HEK293 (cell line): ENCODE results near the gene NATD1.
A peak's percentile ranks its signal among the peaks of the same experiment; 100 is the strongest.

ENCODE experiments used
- REPIN1 ChIP-seq: fragments of 450-650 bp; formaldehyde crosslinking; IDR thresholded peaks from 2 replicates; pipeline ENCODE4 v1.5.1; 2017; ENCODE audit warnings: missing biosample characterization, missing genetic modification characterization, low read depth
- SP2 ChIP-seq: fragments of 450-650 bp; formaldehyde crosslinking; IDR thresholded peaks from 2 replicates; pipeline ENCODE4 v1.5.1; 2016; ENCODE audit warnings: missing biosample characterization, missing genetic modification characterization
- TCF7L2 ChIP-seq: IDR thresholded peaks from 2 replicates; pipeline ENCODE4 v1.6.1; 2011; ENCODE audit warnings: low read depth, mild to moderate bottlenecking, inconsistent platforms, low read length, moderate library complexity, borderline replicate concordance
- ZFHX2 ChIP-seq: fragments of 450-650 bp; formaldehyde crosslinking; conservative IDR thresholded peaks from 2 replicates; pipeline ENCODE4 v1.5.1; 2016; ENCODE audit warnings: missing biosample characterization, missing genetic modification characterization
- ZNF2 ChIP-seq: fragments of 450-650 bp; formaldehyde crosslinking; IDR thresholded peaks from 2 replicates; pipeline ENCODE4 v1.5.1; 2016; ENCODE audit warnings: missing biosample characterization, missing genetic modification characterization
- ZNF629 ChIP-seq: fragments of 450-650 bp; formaldehyde crosslinking; IDR thresholded peaks from 2 replicates; pipeline ENCODE4 v1.5.1; 2017; ENCODE audit warnings: missing biosample characterization, missing genetic modification characterization
- ZNF777 ChIP-seq: fragments of 450-650 bp; formaldehyde crosslinking; IDR thresholded peaks from 2 replicates; pipeline ENCODE4 v1.5.1; 2017; ENCODE audit warnings: missing biosample characterization, missing genetic modification characterization, borderline replicate concordance
- TF ChIP-seq, protein P1 (sequence below): fragments of 450-650 bp; formaldehyde crosslinking; IDR thresholded peaks from 2 replicates; pipeline ENCODE4 v1.5.1; 2016; ENCODE audit warnings: missing biosample characterization, missing genetic modification characterization

- no peak for TF ChIP-seq ZNF2 (tag by site-specific recombination)
- TF ChIP-seq, protein P1, sequence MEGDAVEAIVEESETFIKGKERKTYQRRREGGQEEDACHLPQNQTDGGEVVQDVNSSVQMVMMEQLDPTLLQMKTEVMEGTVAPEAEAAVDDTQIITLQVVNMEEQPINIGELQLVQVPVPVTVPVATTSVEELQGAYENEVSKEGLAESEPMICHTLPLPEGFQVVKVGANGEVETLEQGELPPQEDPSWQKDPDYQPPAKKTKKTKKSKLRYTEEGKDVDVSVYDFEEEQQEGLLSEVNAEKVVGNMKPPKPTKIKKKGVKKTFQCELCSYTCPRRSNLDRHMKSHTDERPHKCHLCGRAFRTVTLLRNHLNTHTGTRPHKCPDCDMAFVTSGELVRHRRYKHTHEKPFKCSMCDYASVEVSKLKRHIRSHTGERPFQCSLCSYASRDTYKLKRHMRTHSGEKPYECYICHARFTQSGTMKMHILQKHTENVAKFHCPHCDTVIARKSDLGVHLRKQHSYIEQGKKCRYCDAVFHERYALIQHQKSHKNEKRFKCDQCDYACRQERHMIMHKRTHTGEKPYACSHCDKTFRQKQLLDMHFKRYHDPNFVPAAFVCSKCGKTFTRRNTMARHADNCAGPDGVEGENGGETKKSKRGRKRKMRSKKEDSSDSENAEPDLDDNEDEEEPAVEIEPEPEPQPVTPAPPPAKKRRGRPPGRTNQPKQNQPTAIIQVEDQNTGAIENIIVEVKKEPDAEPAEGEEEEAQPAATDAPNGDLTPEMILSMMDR (tag by site-specific recombination): no peak
- no peak for TF ChIP-seq ZNF629 (tag by site-specific recombination)
- TF ChIP-seq SP2 (tag by site-specific recombination): no peak
- TF ChIP-seq REPIN1 (tag by site-specific recombination): no peak
- TF ChIP-seq ZNF777 (tag by site-specific recombination): no peak; the same call in 1 of the 2 replicates
- TF ChIP-seq TCF7L2: no peak
- peak; percentile 100 for TF ChIP-seq ZFHX2
Observed at GRCh38 chr17:21235921-21236320, 17.3 kb downstream of the NATD1 start.
